ENCODE measurements around the gene TMEM132D. TPM values are rescaled to one million over a fixed set of nuclear protein-coding genes. Genes with fewer than 3 reads are reported as not detected.

TMEM132D gene
- total RNA-seq, 2 donors from 2014 or later, result not detected

GRCh38 chr12:129083121-129083840 is 820.5 kb downstream of the TMEM132D start:
- no peaks in the 10 kb centered on the region for H3K9me3 Mint-ChIP-seq
- DNase-seq (ENCODE audit: low spot score), result no peak
- H3K36me3 Mint-ChIP-seq, result no peaks in the 10 kb centered on the region
- peaks cover 0 to 7% of the 10 kb centered on the region in 2 donors for H3K27me3 Mint-ChIP-seq
- H3K4me1 Mint-ChIP-seq (ENCODE audit: low read depth in 2 of 2), result no peaks in the 10 kb centered on the region
- no peak overlapping the region for H3K4me3 Mint-ChIP-seq
- H3K27ac Mint-ChIP-seq, result no peak overlapping the region
- ATAC-seq, result no peak

DNA sequence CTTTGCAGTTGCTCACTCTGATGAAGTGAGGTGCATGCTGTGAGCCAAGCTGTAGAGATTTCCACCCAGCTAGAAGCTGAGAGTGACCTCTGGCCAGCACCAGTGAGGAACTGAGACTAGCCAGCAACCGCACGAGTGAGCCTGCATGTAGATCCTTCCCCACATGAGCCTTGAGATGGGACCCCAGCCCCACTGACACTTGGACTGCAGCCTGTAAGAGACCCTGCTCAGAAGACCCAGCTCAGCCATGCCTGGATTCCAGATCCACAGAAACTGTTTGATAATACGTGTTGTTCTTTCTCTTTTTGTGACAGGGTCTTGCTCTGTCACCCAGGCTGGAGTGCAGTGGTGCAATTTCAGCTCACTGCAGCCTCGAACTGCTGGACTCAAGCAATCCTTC is 821.4 kb downstream of the TMEM132D start:
- no peak overlapping the region for H3K4me3 Mint-ChIP-seq
- H3K27me3 Mint-ChIP-seq, result peaks cover 0 to 6% of the 10 kb centered on the region in 2 donors
- DNase-seq (ENCODE audit: low spot score) (no peak), ATAC-seq (peak in 1 of 2 donors; percentile 8)
- no peak overlapping the region for H3K27ac Mint-ChIP-seq
- H3K9me3 Mint-ChIP-seq, result no peaks in the 10 kb centered on the region
- no peaks in the 10 kb centered on the region for H3K4me1 Mint-ChIP-seq (ENCODE audit: low read depth in 2 of 2)
- H3K36me3 Mint-ChIP-seq, result no peaks in the 10 kb centered on the region

- Mint-ChIP-seq H3K4me3 (no peak overlapping the region), H3K4me1 (ENCODE audit: low read depth in 2 of 2) (no peaks in the 10 kb centered on the region), H3K27ac (no peak overlapping the region), H3K36me3 (no peaks in the 10 kb centered on the region), H3K27me3 (no peaks in the 10 kb centered on the region), H3K9me3 (no peaks in the 10 kb centered on the region)
- ATAC-seq (no peak), DNase-seq (ENCODE audit: low spot score) (no peak)
Observed at GRCh38 chr12:129081755-129082250, 822.0 kb downstream of the TMEM132D start.

DNA sequence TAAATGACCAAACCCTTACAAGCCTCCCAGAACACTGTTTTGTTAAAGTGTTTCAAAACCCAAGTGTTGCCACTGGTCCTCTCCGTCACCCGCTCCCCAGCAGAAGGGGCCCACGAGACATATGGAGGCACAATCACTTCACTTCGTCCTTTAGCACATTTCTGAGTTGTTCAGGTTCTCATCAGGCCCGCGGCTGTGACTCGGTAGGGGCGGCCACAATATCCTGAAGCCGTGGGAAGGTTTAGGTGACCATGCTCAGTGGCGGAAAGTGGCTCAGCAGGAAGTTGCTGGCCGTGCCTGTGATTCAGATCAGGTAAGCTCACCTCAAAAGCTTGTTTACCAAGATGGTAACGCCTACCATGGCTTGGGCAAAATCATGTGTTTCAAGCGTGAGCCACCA is 823.0 kb downstream of the TMEM132D start:
- no peaks in the 10 kb centered on the region for H3K4me1 Mint-ChIP-seq (ENCODE audit: low read depth in 2 of 2)
- no peaks in the 10 kb centered on the region for H3K9me3 Mint-ChIP-seq
- no peak overlapping the region for H3K4me3 Mint-ChIP-seq
- H3K27me3 Mint-ChIP-seq, result no peaks in the 10 kb centered on the region
- ATAC-seq, result no peak
- no peak overlapping the region for H3K27ac Mint-ChIP-seq
- H3K36me3 Mint-ChIP-seq, result no peaks in the 10 kb centered on the region
- DNase-seq (ENCODE audit: low spot score), result no peak

GRCh38 chr12:129080391-129080790 is 823.4 kb downstream of the TMEM132D start:
- H3K4me1 Mint-ChIP-seq (ENCODE audit: low read depth in 2 of 2), result no peaks in the 10 kb centered on the region
- H3K27ac Mint-ChIP-seq, result no peak overlapping the region
- H3K9me3 Mint-ChIP-seq, result no peaks in the 10 kb centered on the region
- DNase-seq (ENCODE audit: low spot score), result no peak
- no peak for ATAC-seq
- no peaks in the 10 kb centered on the region for H3K27me3 Mint-ChIP-seq
- H3K4me3 Mint-ChIP-seq, result no peak overlapping the region
- H3K36me3 Mint-ChIP-seq, result no peaks in the 10 kb centered on the region

DNA sequence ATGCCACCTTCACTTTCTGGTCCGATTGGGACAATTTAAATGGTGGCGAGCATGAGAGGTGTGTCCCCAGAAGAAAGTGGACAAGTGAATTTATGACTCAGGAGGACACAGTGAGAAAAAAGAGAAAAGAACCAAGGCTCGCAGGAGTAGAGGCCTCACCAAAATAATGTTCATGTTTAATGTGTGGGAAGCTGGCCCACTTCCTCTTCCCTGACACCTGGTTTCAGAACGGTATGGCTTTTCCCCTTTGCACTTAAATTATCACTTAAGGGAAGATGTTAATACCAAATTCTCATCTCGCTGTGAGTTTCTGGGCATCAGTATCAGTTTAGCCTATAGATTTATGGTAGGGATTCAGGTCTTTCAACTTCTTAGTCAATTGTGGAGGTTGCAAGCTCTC is 824.1 kb downstream of the TMEM132D start:
- H3K4me1 Mint-ChIP-seq (ENCODE audit: low read depth in 2 of 2), result no peaks in the 10 kb centered on the region
- H3K27me3 Mint-ChIP-seq, result peaks cover 0 to 4% of the 10 kb centered on the region in 2 donors
- no peak overlapping the region for H3K4me3 Mint-ChIP-seq
- H3K9me3 Mint-ChIP-seq, result no peaks in the 10 kb centered on the region
- H3K36me3 Mint-ChIP-seq, result no peaks in the 10 kb centered on the region
- no peak overlapping the region for H3K27ac Mint-ChIP-seq
- DNase-seq (ENCODE audit: low spot score), result no peak
- no peak for ATAC-seq

DNA sequence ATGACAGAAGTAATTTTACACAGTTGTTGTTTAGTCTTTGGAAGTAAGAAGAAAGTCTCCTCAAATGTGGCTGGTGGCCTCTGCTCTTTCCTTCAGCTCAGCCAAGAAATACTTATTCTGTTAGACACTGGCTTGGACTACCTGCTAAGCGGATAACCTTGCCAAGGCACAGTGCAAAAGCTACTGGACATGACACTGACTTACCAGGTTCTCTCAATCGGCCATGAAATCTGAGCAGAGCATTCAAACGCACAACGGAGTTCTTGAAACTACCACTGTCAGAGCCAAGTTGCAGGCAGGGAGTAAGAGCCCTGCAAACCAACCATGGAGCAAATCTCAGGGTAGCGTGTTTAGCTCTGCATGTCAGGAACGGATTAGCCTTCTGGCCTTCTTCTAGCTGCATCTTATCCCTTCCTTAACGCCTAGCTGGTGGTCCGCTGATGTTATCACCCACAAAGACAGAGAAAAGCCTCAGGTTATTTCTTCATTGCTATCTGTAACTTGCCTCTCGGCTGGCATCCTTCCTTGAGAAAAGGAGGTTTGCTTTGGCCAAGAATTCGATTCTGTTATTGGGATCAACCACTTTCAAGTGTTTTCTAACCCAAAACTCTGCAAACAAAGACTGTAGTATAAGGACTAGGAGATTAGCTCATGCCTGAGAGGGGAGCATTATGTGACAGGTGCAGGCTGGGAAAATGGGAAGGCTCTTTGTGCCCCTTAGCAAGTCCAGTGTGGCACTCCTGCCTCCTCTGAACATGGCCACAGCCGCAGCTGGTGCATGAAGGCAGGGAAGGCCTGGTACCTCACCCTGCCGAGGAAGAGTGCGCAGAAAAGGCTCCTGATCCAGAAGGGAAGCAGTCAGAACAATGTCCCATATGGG is 827.1 kb downstream of the TMEM132D start:
- Mint-ChIP-seq H3K4me3 (no peak overlapping the region), H3K9me3 (no peaks in the 10 kb centered on the region)
- ATAC-seq, result no peak

GRCh38 chr12:129075460-129076208 is 828.2 kb downstream of the TMEM132D start:
- Mint-ChIP-seq H3K4me3 (no peak overlapping the region), H3K36me3 (no peaks in the 10 kb centered on the region), H3K4me1 (ENCODE audit: low read depth in 2 of 2) (peaks cover 0 to 3% of the 10 kb centered on the region in 2 donors), H3K27ac (no peak overlapping the region), H3K27me3 (peaks cover 12 to 18% of the 10 kb centered on the region in 2 donors), H3K9me3 (no peaks in the 10 kb centered on the region)
- ATAC-seq (no peak), DNase-seq (ENCODE audit: low spot score) (no peak)

More for the DNA sequence above, 827.1 kb downstream of the TMEM132D start:
- Mint-ChIP-seq H3K36me3 (no peaks in the 10 kb centered on the region), H3K27me3 (peaks cover 8 to 11% of the 10 kb centered on the region in 2 donors), H3K4me1 (ENCODE audit: low read depth in 2 of 2) (peaks cover 0 to 3% of the 10 kb centered on the region in 2 donors), H3K27ac (no peak overlapping the region)
- no peak for DNase-seq (ENCODE audit: low spot score)

- Mint-ChIP-seq H3K4me1 (ENCODE audit: low read depth in 2 of 2) (peaks cover 0 to 3% of the 10 kb centered on the region in 2 donors), H3K4me3 (no peak overlapping the region), H3K27ac (no peak overlapping the region), H3K36me3 (no peaks in the 10 kb centered on the region), H3K27me3 (peaks cover 12 to 18% of the 10 kb centered on the region in 2 donors), H3K9me3 (no peaks in the 10 kb centered on the region)
- no peak for ATAC-seq
- DNase-seq (ENCODE audit: low spot score), result no peak
Observed at GRCh38 chr12:129074379-129074778, 829.4 kb downstream of the TMEM132D start.

DNA sequence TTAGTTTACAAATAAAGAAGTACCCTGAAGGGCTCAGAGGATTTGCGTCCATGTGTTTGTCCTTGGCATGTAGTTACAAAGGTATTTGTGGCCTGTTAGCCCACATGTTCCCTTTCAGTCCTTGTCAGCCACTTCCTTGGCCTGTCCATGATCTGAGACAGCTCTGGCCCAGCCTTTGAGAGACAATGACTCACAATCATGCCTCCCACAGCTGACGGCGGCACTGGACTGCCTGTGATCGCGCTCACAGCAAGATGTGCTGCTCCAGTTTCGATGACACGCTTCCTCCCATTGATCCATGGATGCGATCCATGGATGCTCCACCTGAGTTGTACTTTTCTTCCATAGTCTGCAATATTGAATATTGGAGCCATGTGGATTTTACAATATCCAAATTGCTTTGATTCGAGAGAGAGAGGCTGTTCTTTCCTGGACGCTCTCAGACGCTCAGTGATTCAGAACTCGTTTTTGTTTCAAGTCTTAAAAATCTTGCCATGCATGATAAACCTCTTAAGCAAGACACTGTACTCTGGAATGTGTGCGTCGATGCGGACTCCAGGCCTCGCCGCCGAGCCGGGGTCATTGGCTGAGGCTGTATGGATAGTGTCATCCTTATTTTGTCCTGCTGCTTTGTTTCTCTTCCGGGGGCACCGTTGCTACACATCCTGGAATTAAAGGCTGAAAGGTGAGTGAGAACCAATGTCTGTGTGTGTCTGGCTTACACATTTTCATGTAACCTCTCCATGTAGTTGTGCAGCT is 830.5 kb downstream of the TMEM132D start:
- no peak for DNase-seq (ENCODE audit: low spot score)
- no peak for ATAC-seq
- Mint-ChIP-seq H3K27ac (no peak overlapping the region), H3K27me3 (peaks cover 12 to 18% of the 10 kb centered on the region in 2 donors), H3K4me3 (no peak overlapping the region), H3K36me3 (no peaks in the 10 kb centered on the region), H3K9me3 (no peaks in the 10 kb centered on the region), H3K4me1 (ENCODE audit: low read depth in 2 of 2) (peaks cover 0 to 3% of the 10 kb centered on the region in 2 donors)

DNA sequence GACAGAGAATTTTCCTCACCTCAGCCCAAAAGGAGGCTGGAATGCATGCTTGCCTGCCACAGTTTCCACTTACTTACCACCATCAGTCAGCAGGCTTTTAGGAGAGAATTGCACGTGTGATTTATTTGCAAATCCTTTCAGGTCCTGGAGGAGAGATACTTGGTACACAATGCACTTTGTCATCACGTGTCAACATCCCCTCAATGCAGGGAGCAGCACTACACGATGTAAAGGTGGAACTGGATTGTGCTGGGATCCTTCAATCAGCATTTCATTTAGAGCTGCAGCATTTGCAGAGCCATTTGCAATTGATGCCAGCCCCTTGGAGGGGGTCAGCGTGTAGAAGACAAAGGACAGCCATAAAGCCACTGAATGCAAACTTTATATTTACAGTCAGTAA is 832.5 kb downstream of the TMEM132D start:
- H3K36me3 Mint-ChIP-seq, result no peaks in the 10 kb centered on the region
- ATAC-seq (no peak), DNase-seq (ENCODE audit: low spot score) (no peak)
- no peak overlapping the region for H3K27ac Mint-ChIP-seq
- peaks cover 12 to 18% of the 10 kb centered on the region in 2 donors for H3K27me3 Mint-ChIP-seq
- H3K9me3 Mint-ChIP-seq, result no peaks in the 10 kb centered on the region
- no peak overlapping the region for H3K4me3 Mint-ChIP-seq
- peaks cover 0 to 3% of the 10 kb centered on the region in 2 donors for H3K4me1 Mint-ChIP-seq (ENCODE audit: low read depth in 2 of 2)

DNA sequence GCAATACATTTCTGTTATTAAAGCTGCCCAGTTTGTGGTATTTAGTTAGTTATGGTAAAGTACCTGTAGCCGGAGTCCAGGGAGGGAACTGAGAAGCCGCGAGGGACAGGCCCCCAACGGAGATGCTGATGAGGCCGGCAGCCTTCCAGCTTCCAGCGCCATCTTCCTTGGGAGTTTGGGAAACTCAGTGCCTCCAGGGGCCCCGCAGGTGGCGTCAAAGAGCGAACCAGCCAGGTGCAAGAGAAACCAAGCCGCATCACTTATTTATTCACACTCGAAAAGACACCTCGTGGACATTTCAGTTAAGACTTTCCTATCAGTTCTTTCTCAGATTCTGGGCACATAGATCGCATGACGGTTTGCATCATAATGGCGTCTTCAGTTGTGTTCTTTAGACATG is 833.9 kb downstream of the TMEM132D start:
- Mint-ChIP-seq H3K9me3 (no peaks in the 10 kb centered on the region), H3K27ac (no peak overlapping the region), H3K27me3 (peaks cover 16 to 24% of the 10 kb centered on the region in 2 donors), H3K4me3 (no peak overlapping the region), H3K36me3 (no peaks in the 10 kb centered on the region), H3K4me1 (ENCODE audit: low read depth in 2 of 2) (peaks cover 0 to 3% of the 10 kb centered on the region in 2 donors)
- ATAC-seq (no peak), DNase-seq (ENCODE audit: low spot score) (no peak)

- H3K27me3 Mint-ChIP-seq, result peaks cover 16 to 22% of the 10 kb centered on the region in 2 donors
Observed at GRCh38 chr12:129068684-129069083, 835.1 kb downstream of the TMEM132D start.

More at GRCh38 chr12:129068684-129069083, 835.1 kb downstream of the TMEM132D start:
- ATAC-seq (no peak), DNase-seq (ENCODE audit: low spot score) (no peak)
- H3K36me3 Mint-ChIP-seq, result no peaks in the 10 kb centered on the region
- no peaks in the 10 kb centered on the region for H3K9me3 Mint-ChIP-seq
- no peak overlapping the region for H3K4me3 Mint-ChIP-seq
- H3K4me1 Mint-ChIP-seq (ENCODE audit: low read depth in 2 of 2), result peaks cover 0 to 3% of the 10 kb centered on the region in 2 donors
- no peak overlapping the region for H3K27ac Mint-ChIP-seq

All from natural killer cell treated with Interleukin-12 subunit alpha and Interleukin-12 subunit beta and Interleukin-15 and Interleukin-18, amount 100 ng/mL, for 72 hours (primary cell).